Activated CD8-positive, alpha-beta T cell treated with anti-CD3 and anti-CD28 coated beads for 36 hours (primary cell): ENCODE measurements around the gene MYO5B. TPM values are rescaled to one million over a fixed set of nuclear protein-coding genes. Genes with fewer than 3 reads are reported as not detected.

Experiments
- ATAC-seq: fragments of 200-7000 bp; cut with Tn5 transposase; one replicate; pipeline ENCODE4 v1.10.0; 2021; ENCODE audit warnings: mild to moderate bottlenecking, moderate library complexity
- CTCF ChIA-PET: fragments of 350-600 bp; sonication (Branson Sonifier 250); formaldehyde crosslinking; loops from one replicate; lab custom pipeline; 2021; ENCODE audit warnings: antibody characterized with exemption; lab: Charles Lee
- POLR2A ChIA-PET: fragments of 350-600 bp; sonication (Branson Sonifier 250); formaldehyde crosslinking; loops from one replicate; lab custom pipeline; 2021; ENCODE audit warnings: antibody characterized with exemption; lab: Charles Lee
- DNase-seq: peaks from one replicate; pipeline ENCODE4 v3.0.0-alpha.2; 2020
- H3K27ac Mint-ChIP-seq: one replicate; pipeline ENCODE4 v1.8.0; 2021; ENCODE audit warnings: mild to moderate bottlenecking, mixed read lengths
- H3K27me3 Mint-ChIP-seq: one replicate; pipeline ENCODE4 v1.8.0; 2021; ENCODE audit warnings: mixed read lengths
- H3K36me3 Mint-ChIP-seq: one replicate; pipeline ENCODE4 v1.8.0; 2021; ENCODE audit warnings: low read depth, mixed read lengths
- H3K4me1 Mint-ChIP-seq: one replicate; pipeline ENCODE4 v1.8.0; 2021; ENCODE audit warnings: low read depth, mixed read lengths
- H3K4me3 Mint-ChIP-seq: one replicate; pipeline ENCODE4 v1.8.0; 2021; ENCODE audit warnings: mild to moderate bottlenecking, moderate library complexity, mixed read lengths
- H3K9me3 Mint-ChIP-seq: one replicate; pipeline ENCODE4 v1.8.0; 2021; ENCODE audit warnings: mixed read lengths
- CTCF ChIP-seq: fragments of 200-600 bp; IDR thresholded peaks from one replicate; pipeline ENCODE4 v1.8.0; 2022; ENCODE audit warnings: antibody characterized with exemption, mild to moderate bottlenecking
- intact Hi-C: fragments of 100-400 bp; cut with micrococcal nuclease; formaldehyde crosslinking; loops from one replicate; pipeline ENCODE4 v1.10.0; 2022
- total RNA-seq, 2 experiments: library from RNA; stranded (reverse); gene quantifications; one replicate each; pipeline ENCODE4 v1.2.3, GENCODE V29; 2021

Gene MYO5B
- total RNA-seq, 2 experiments from 2014 or later, result 0.09 TPM; not detected in 1

- intact Hi-C loops, result loop anchor here (10.0 kb wide), 1 partner anchor 67 kb away; no protein-coding TSS in a partner anchor
- no peaks in the 10 kb centered on the region for H3K9me3 Mint-ChIP-seq
- ChIA-PET CTCF (interaction anchor here (3.5 kb wide), 1 partner anchor 9 kb away, joined by 15 read pairs; no protein-coding TSS in a partner anchor), POLR2A (no interaction called here)
- H3K36me3 Mint-ChIP-seq, result no peaks in the 10 kb centered on the region
- DNase-seq, result no peak
- H3K27me3 Mint-ChIP-seq, result peaks cover 12% of the 10 kb centered on the region
- H3K27ac Mint-ChIP-seq, result no peak overlapping the region
- no peak for ATAC-seq
- no peak overlapping the region for H3K4me3 Mint-ChIP-seq
- no peak for TF ChIP-seq CTCF
- H3K4me1 Mint-ChIP-seq, result no peaks in the 10 kb centered on the region
Measured at GRCh38 chr18:49851624-49852023, 343.3 kb downstream of the MYO5B start.

GRCh38 chr18:49850636-49851035 is 344.3 kb downstream of the MYO5B start:
- no peak overlapping the region for H3K4me3 Mint-ChIP-seq

GRCh38 chr18:49849331-49850217 is 345.4 kb downstream of the MYO5B start:
- intact Hi-C loops, result loop anchor here (10.0 kb wide), 1 partner anchor 65 kb away; no protein-coding TSS in a partner anchor
- Mint-ChIP-seq H3K4me3 (no peak overlapping the region), H3K9me3 (no peaks in the 10 kb centered on the region), H3K27me3 (peaks cover 12% of the 10 kb centered on the region), H3K27ac (no peak overlapping the region), H3K36me3 (no peaks in the 10 kb centered on the region), H3K4me1 (no peaks in the 10 kb centered on the region)
- POLR2A ChIA-PET, result no interaction called here
- DNase-seq, result no peak
- ATAC-seq, result peak; percentile 24
- TF ChIP-seq CTCF, result no peak
- CTCF ChIA-PET, result interaction anchor here (3.5 kb wide), 1 partner anchor 11 kb away, joined by 15 read pairs; no protein-coding TSS in a partner anchor

More at GRCh38 chr18:49850636-49851035, 344.3 kb downstream of the MYO5B start:
- H3K36me3 Mint-ChIP-seq, result no peaks in the 10 kb centered on the region
- CTCF ChIA-PET, result interaction anchor here (3.5 kb wide), 1 partner anchor 10 kb away, joined by 15 read pairs; no protein-coding TSS in a partner anchor
- POLR2A ChIA-PET, result no interaction called here
- no peaks in the 10 kb centered on the region for H3K9me3 Mint-ChIP-seq
- intact Hi-C loops, result loop anchor here (10.0 kb wide), 1 partner anchor 66 kb away; no protein-coding TSS in a partner anchor
- no peak for TF ChIP-seq CTCF
- no peak overlapping the region for H3K27ac Mint-ChIP-seq
- DNase-seq (no peak), ATAC-seq (no peak)
- H3K4me1 Mint-ChIP-seq, result no peaks in the 10 kb centered on the region
- peaks cover 12% of the 10 kb centered on the region for H3K27me3 Mint-ChIP-seq

- no peak overlapping the region for H3K4me3 Mint-ChIP-seq
- no peaks in the 10 kb centered on the region for H3K4me1 Mint-ChIP-seq
- no peak for TF ChIP-seq CTCF
- H3K27me3 Mint-ChIP-seq, result peaks cover 12% of the 10 kb centered on the region
- no peak for ATAC-seq
- H3K36me3 Mint-ChIP-seq, result no peaks in the 10 kb centered on the region
- intact Hi-C loops, result no loop called here
- DNase-seq, result no peak
- POLR2A ChIA-PET, result interaction anchor here (1.3 kb wide), 1 partner anchor 10 kb away, joined by 5 read pairs; no protein-coding TSS in a partner anchor
- CTCF ChIA-PET, result interaction anchor here (0.8 to 1.2 kb wide), 2 partner anchors 10 to 15 kb away, joined by 4 to 6 read pairs; no protein-coding TSS in a partner anchor
- no peak overlapping the region for H3K27ac Mint-ChIP-seq
- no peaks in the 10 kb centered on the region for H3K9me3 Mint-ChIP-seq
Measured at GRCh38 chr18:49848115-49848514, 346.8 kb downstream of the MYO5B start.
